MCF 10A (cell line): ENCODE data around the gene ZHX3. TPM values are rescaled to one million over a fixed set of nuclear protein-coding genes. Genes with fewer than 3 reads are reported as not detected.

Experiments
- BruUV-seq: library from RNA; stranded (reverse); fragments of 400-500 nt; replicated peaks from 2 replicates; lab custom pipeline; 2021; lab: Mats Ljungman, UMichigan
- CTCF ChIA-PET: fragments of 300-600 bp; sonication (Branson Sonifier 250); formaldehyde crosslinking; extraction: SDS; loops from one replicate; lab custom pipeline; 2021; ENCODE audit warnings: antibody characterized with exemption, inconsistent platforms; lab: Yijun Ruan, JAX
- POLR2A ChIA-PET: fragments of 300-600, 350-650 bp; sonication (Branson Sonifier 250); formaldehyde crosslinking; extraction: SDS; loops from one replicate; lab custom pipeline; 2020; ENCODE audit warnings: antibody characterized with exemption, inconsistent platforms; lab: Yijun Ruan, JAX
- DNase-seq: peaks from one replicate; pipeline ENCODE4 v3.0.0-alpha.2; 2018; ENCODE audit not compliant: unreplicated experiment
- H3K27ac Mint-ChIP-seq: one replicate; pipeline ENCODE4 v1.8.0; 2022; ENCODE audit warnings: mild to moderate bottlenecking, low read depth, mixed read lengths; ENCODE audit not compliant: unreplicated experiment
- H3K27me3 Mint-ChIP-seq: one replicate; pipeline ENCODE4 v1.8.0; 2022; ENCODE audit warnings: mixed read lengths; ENCODE audit not compliant: insufficient read depth, unreplicated experiment
- H3K36me3 Mint-ChIP-seq: one replicate; pipeline ENCODE4 v1.8.0; 2022; ENCODE audit warnings: mild to moderate bottlenecking, moderate library complexity, mixed read lengths; ENCODE audit not compliant: insufficient read depth, unreplicated experiment
- H3K4me1 Mint-ChIP-seq: one replicate; pipeline ENCODE4 v1.8.0; 2022; ENCODE audit warnings: mixed read lengths; ENCODE audit not compliant: insufficient read depth, unreplicated experiment
- H3K4me3 Mint-ChIP-seq: one replicate; pipeline ENCODE4 v1.8.0; 2022; ENCODE audit warnings: mild to moderate bottlenecking, moderate library complexity, mixed read lengths; ENCODE audit not compliant: unreplicated experiment
- H3K9me3 Mint-ChIP-seq: one replicate; pipeline ENCODE4 v1.8.0; 2022; ENCODE audit warnings: mixed read lengths; ENCODE audit not compliant: unreplicated experiment
- CTCF ChIP-seq: fragments of 200-600 bp; IDR thresholded peaks from one replicate; pipeline ENCODE4 v1.8.0; 2022; ENCODE audit warnings: antibody characterized with exemption, mild to moderate bottlenecking; ENCODE audit not compliant: unreplicated experiment
- intact Hi-C: fragments of 100-400 bp; cut with micrococcal nuclease; formaldehyde crosslinking; loops from 2 replicates; pipeline ENCODE4 v1.14.1; 2022
- total RNA-seq: library from RNA; stranded (reverse); gene quantifications from 2 replicates; pipeline ENCODE4 v1.2.3, GENCODE V29; 2022

The ZHX3 gene
- total RNA-seq, 1 experiment from 2014 or later, result 34.1 TPM

GRCh38 chr20:41347523-41348429 lies 30.2 kb upstream of the ZHX3 start:
- H3K27me3 Mint-ChIP-seq, result no peaks in the 10 kb centered on the region
- ChIA-PET CTCF (interaction anchor here (0.5 to 1.3 kb wide), 5 partner anchors 8 to 202 kb away, joined by 3 to 7 read pairs (median 4); no protein-coding TSS in a partner anchor), POLR2A (no interaction called here)
- intact Hi-C loops, result no loop called here
- H3K4me3 Mint-ChIP-seq, result no peak overlapping the region
- DNase-seq, result no peak
- peaks cover 6% of the 10 kb centered on the region for H3K4me1 Mint-ChIP-seq
- no peak overlapping the region for H3K27ac Mint-ChIP-seq
- BruUV-seq, result no TSS peak
- no peaks in the 10 kb centered on the region for H3K9me3 Mint-ChIP-seq
- peaks cover 28% of the 10 kb centered on the region for H3K36me3 Mint-ChIP-seq
- TF ChIP-seq CTCF, result no peak

DNA sequence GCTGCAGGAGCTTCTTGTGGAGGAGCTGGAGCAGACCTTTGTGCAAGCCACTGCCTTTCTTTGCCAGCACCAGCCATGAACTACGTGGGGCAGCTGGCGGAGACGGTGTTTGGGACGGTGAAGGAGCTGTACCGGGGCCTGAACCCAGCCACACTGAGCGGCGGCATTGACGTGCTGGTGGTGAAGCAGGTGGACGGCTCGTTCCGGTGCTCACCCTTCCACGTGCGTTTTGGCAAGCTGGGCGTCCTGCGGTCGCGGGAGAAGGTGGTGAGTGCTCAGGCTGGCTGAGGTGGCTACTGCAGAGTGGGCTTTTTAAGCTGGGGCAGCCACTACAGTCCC lies 28.2 kb upstream of the ZHX3 start:
- Mint-ChIP-seq H3K4me3 (no peak overlapping the region), H3K4me1 (peaks cover 13% of the 10 kb centered on the region), H3K27me3 (no peaks in the 10 kb centered on the region), H3K36me3 (peaks cover 18% of the 10 kb centered on the region), H3K27ac (no peak overlapping the region), H3K9me3 (no peaks in the 10 kb centered on the region)
- no TSS peak for BruUV-seq
- POLR2A ChIA-PET, result interaction anchor here (1.1 kb wide), 1 partner anchor 170 kb away, joined by 4 read pairs; no protein-coding TSS in a partner anchor
- no peak for DNase-seq
- intact Hi-C loops, result no loop called here
- CTCF ChIA-PET, result interaction anchor here (0.5 to 1.3 kb wide), 3 partner anchors 63 to 210 kb away, joined by 3 to 5 read pairs (median 4); no protein-coding TSS in a partner anchor
- no peak for TF ChIP-seq CTCF

DNA sequence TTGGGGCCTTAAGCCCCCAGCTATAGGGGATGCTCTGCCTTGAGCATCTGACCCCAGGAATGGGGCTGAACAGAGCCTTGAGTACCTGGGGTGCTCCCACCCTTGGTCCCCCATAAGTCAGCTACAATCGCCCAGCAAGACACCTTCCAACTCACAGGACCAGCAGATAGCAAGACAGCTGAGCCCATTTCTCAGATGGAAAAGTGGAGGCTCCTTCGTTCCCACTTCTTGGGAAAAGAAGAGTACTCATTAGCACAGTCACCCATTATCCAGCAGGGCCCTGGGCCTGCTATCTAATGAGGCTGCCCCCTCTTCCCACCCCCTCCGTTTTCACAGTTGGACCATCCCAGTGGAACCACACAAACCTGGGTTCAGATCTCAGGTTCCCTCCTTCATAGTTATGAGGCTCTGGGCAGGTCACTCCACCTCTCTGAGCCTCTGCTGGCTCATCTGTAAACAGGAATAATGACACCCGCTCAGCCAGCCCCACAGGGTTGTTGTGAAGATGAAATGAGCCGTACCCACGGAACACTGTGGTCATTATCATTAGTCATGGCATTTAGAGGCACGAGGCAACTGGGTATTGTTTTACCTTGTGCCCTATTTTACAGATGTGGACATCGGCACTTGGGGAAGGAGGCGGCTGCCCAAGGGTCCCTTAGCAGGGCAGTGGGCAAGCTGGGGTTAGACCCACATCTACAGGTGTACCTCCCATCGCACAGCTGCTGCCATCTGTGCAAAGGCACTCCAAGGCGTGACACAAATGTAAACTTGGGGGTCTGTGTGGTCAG lies 27.6 kb upstream of the ZHX3 start:
- Mint-ChIP-seq H3K27ac (no peak overlapping the region), H3K27me3 (no peaks in the 10 kb centered on the region), H3K4me1 (peaks cover 17% of the 10 kb centered on the region), H3K36me3 (peaks cover 13% of the 10 kb centered on the region), H3K9me3 (no peaks in the 10 kb centered on the region), H3K4me3 (no peak overlapping the region)
- BruUV-seq, result no TSS peak
- DNase-seq, result no peak
- CTCF ChIA-PET, result interaction anchor here (0.5 to 2.0 kb wide), 4 partner anchors 64 to 207 kb away, joined by 4 to 9 read pairs (median 6); partner anchors contain the start of gene PLCG1
- no peak for TF ChIP-seq CTCF
- POLR2A ChIA-PET, result interaction anchor here (1.1 kb wide), 1 partner anchor 169 kb away, joined by 4 read pairs; no protein-coding TSS in a partner anchor
- intact Hi-C loops, result no loop called here
